HCT116 (cell line): ENCODE results near the gene DOCK4. TPM values are rescaled to one million over a fixed set of nuclear protein-coding genes. Genes with fewer than 3 reads are reported as not detected.

ENCODE experiments used
- ATAC-seq: fragments of 200-7000 bp; cut with Tn5 transposase; 2 replicates; pipeline ENCODE4 v1.9.1; 2020; ENCODE audit warnings: mild to moderate bottlenecking, moderate library complexity
- BruUV-seq: library from RNA; stranded (reverse); fragments of 400-500 nt; replicated peaks from 2 replicates; lab custom pipeline; 2021; lab: Mats Ljungman, UMichigan
- CTCF ChIA-PET: fragments of 300-600 bp; sonication (Branson Sonifier 250); formaldehyde crosslinking; loops from one replicate; lab custom pipeline; 2021; ENCODE audit warnings: antibody characterized with exemption; lab: Charles Lee
- POLR2A ChIA-PET: fragments of 300-600, 350-600 bp; sonication (Branson Sonifier 250); formaldehyde crosslinking; loops from one replicate; lab custom pipeline; 2021; ENCODE audit warnings: antibody characterized with exemption; lab: Charles Lee
- RAD21 ChIA-PET, 2 experiments: fragments of 300-600 bp; sonication (Branson Sonifier 250); formaldehyde crosslinking; loops; one replicate each; lab custom pipeline; 2023; ENCODE audit warnings: low total read pairs in 2 of 2; ENCODE audit not compliant: uncharacterized antibody in 2 of 2, unreplicated experiment in 2 of 2, low non-redundant PET in 1 of 2; lab: Charles Lee
- DNase-seq: peaks from one replicate; pipeline ENCODE4 v3.0.0-alpha.2; 2010; ENCODE audit warnings: low read depth, low spot score
- H2AFZ ChIP-seq: fragments of 200-600 bp; shearing (Covaris generic), sonication (generic); 2 replicates; pipeline ENCODE4 v1.6.1; 2017; ENCODE audit warnings: low read depth, mixed run types, mixed read lengths, antibody characterized with exemption, low read length; ENCODE audit not compliant: poor library complexity, severe bottlenecking
- H3K27ac ChIP-seq: 2 replicates; pipeline ENCODE4 v1.5.1; 2012; ENCODE audit warnings: low read depth, low read length
- H3K27me3 ChIP-seq: fragments of 200-600 bp; sonication (generic); 2 replicates; pipeline ENCODE4 v1.6.1; 2016; ENCODE audit warnings: mixed run types, low read length, mixed read lengths; ENCODE audit not compliant: insufficient read depth
- H3K36me3 ChIP-seq, 2 experiments: fragments of 200-500 bp in 1 of 2; fragments of 200-600 bp in 1 of 2; sonication (Bioruptor generic) in 1 of 2; sonication (generic) in 1 of 2; 2 replicates each; pipeline versions ENCODE4 v1.5.1 to v1.6.1; 2014 to 2016; ENCODE audit warnings: low read length in 2 of 2, inconsistent platforms in 1 of 2, mixed read lengths in 1 of 2, mixed run types in 1 of 2; ENCODE audit not compliant: insufficient read depth in 2 of 2, control insufficient read depth in 1 of 2
- H3K4me1 ChIP-seq, 2 experiments: fragments of 200-600 bp in 1 of 2; sonication (generic) in 1 of 2; 2 replicates each; pipeline versions ENCODE4 v1.5.1 to v1.6.1; 2012 to 2017; ENCODE audit warnings: low read length in 2 of 2, inconsistent platforms in 1 of 2, mild to moderate bottlenecking in 1 of 2, mixed read lengths in 1 of 2, mixed run types in 1 of 2, moderate library complexity in 1 of 2; ENCODE audit not compliant: insufficient read depth in 2 of 2, control insufficient read depth in 1 of 2
- H3K4me2 ChIP-seq: fragments of 200-600 bp; sonication (generic); 2 replicates; pipeline ENCODE4 v1.6.1; 2017; ENCODE audit warnings: mixed run types, low read length, mixed read lengths
- H3K4me3 ChIP-seq, 2 experiments: fragments of 200-600 bp in 1 of 2; sonication (generic) in 1 of 2; replicated peaks in 1 of 2; 2 replicates each; pipeline ENCODE4 v1.5.1; 2011 to 2016; ENCODE audit warnings: low read length in 2 of 2, control low read depth in 1 of 2, low read depth in 1 of 2, mild to moderate bottlenecking in 1 of 2, mixed read lengths in 1 of 2, mixed run types in 1 of 2
- H3K79me2 ChIP-seq: fragments of 200-600 bp; sonication (generic); 2 replicates; pipeline ENCODE4 v1.6.1; 2017; ENCODE audit warnings: mild to moderate bottlenecking, mixed run types, low read length, moderate library complexity, mixed read lengths; ENCODE audit not compliant: insufficient read depth
- H3K9ac ChIP-seq: fragments of 200-600 bp; sonication (generic); 2 replicates; pipeline ENCODE4 v1.6.1; 2016; ENCODE audit warnings: low read length, mixed read lengths
- H3K9me2 ChIP-seq: fragments of 200-600 bp; sonication (generic), shearing (Covaris generic); 2 replicates; pipeline ENCODE4 v1.6.1; 2017; ENCODE audit warnings: mixed run types, mild to moderate bottlenecking, moderate library complexity; ENCODE audit not compliant: insufficient read depth
- H3K9me3 ChIP-seq, 2 experiments: fragments of 200-500 bp in 1 of 2; fragments of 200-600 bp in 1 of 2; sonication (Bioruptor generic) in 1 of 2; sonication (generic) in 1 of 2; 2 replicates each; pipeline ENCODE4 v1.6.1; 2014 to 2017; ENCODE audit warnings: low read length in 2 of 2, mixed read lengths in 2 of 2, inconsistent platforms in 1 of 2, low read depth in 1 of 2, mild to moderate bottlenecking in 1 of 2, mixed run types in 1 of 2, moderate library complexity in 1 of 2; ENCODE audit not compliant: control insufficient read depth in 1 of 2, insufficient read depth in 1 of 2
- H4K20me1 ChIP-seq: fragments of 200-600 bp; sonication (generic), shearing (Covaris generic); 2 replicates; pipeline ENCODE4 v1.6.1; 2017; ENCODE audit warnings: mixed run types, mild to moderate bottlenecking, moderate library complexity; ENCODE audit not compliant: insufficient read depth
- CEBPB ChIP-seq: IDR thresholded peaks from 2 replicates; pipeline ENCODE4 v1.6.1; 2012; ENCODE audit warnings: low read depth
- CTCF ChIP-seq, 3 experiments: fragments of 200-600 bp in 1 of 3; sonication (generic) in 1 of 3; IDR thresholded peaks in 2 of 3; conservative IDR thresholded peaks in 1 of 3; 2 replicates each; pipeline ENCODE4 v1.5.1; 2012 to 2017; ENCODE audit warnings: low read depth in 2 of 3, low read length in 2 of 3, antibody characterized with exemption in 1 of 3, borderline replicate concordance in 1 of 3, control low read depth in 1 of 3, mild to moderate bottlenecking in 1 of 3, mixed read lengths in 1 of 3, mixed run types in 1 of 3, moderate library complexity in 1 of 3; ENCODE audit not compliant: insufficient read depth in 1 of 3
- EGR1 ChIP-seq: IDR thresholded peaks from 2 replicates; pipeline ENCODE4 v1.6.1; 2012; ENCODE audit warnings: low read depth
- EZH2 ChIP-seq: fragments of 200-600 bp; sonication (generic); IDR thresholded peaks from 2 replicates; pipeline ENCODE4 v1.6.1; 2017; ENCODE audit warnings: antibody characterized with exemption, mixed run types
- EZH2phosphoT487 ChIP-seq: fragments of 200-600 bp; IDR thresholded peaks from 2 replicates; pipeline ENCODE4 v1.6.1; 2018; ENCODE audit warnings: antibody characterized with exemption, borderline replicate concordance
- FOSL1 ChIP-seq: IDR thresholded peaks from 2 replicates; pipeline ENCODE4 v1.6.1; 2012; ENCODE audit warnings: low read depth
- POLR2A ChIP-seq: IDR thresholded peaks from 2 replicates; pipeline ENCODE4 v1.7.0; 2011; ENCODE audit warnings: borderline replicate concordance; ENCODE audit not compliant: insufficient read depth, insufficient read length; ENCODE audit errors: extremely low read depth
- POLR2AphosphoS5 ChIP-seq: IDR thresholded peaks from 2 replicates; pipeline ENCODE4 v1.6.1; 2011; ENCODE audit warnings: mild to moderate bottlenecking, low read depth, low read length, moderate library complexity
- RAD21 ChIP-seq: IDR thresholded peaks from 2 replicates; pipeline ENCODE4 v1.6.1; 2012; ENCODE audit warnings: low read depth, mild to moderate bottlenecking
- REST ChIP-seq: IDR thresholded peaks from 2 replicates; pipeline ENCODE4 v1.6.1; 2012; ENCODE audit warnings: low read depth
- SIN3A ChIP-seq: IDR thresholded peaks from 2 replicates; pipeline ENCODE4 v1.6.1; 2012; ENCODE audit warnings: low read depth
- SRF ChIP-seq: IDR thresholded peaks from 2 replicates; pipeline ENCODE4 v1.6.1; 2012; ENCODE audit warnings: low read depth
- TCF7L2 ChIP-seq: IDR thresholded peaks from 2 replicates; pipeline ENCODE4 v1.7.0; 2011; ENCODE audit warnings: borderline replicate concordance, inconsistent platforms; ENCODE audit not compliant: insufficient read depth, insufficient read length; ENCODE audit errors: extremely low read depth
- YY1 ChIP-seq: IDR thresholded peaks from 2 replicates; pipeline ENCODE4 v1.6.1; 2011; ENCODE audit warnings: low read length, low read depth, moderate library complexity, mild to moderate bottlenecking; ENCODE audit not compliant: insufficient replicate concordance; ENCODE audit errors: extremely low read depth
- ZBTB33 ChIP-seq: IDR thresholded peaks from 2 replicates; pipeline ENCODE4 v1.6.1; 2011; ENCODE audit warnings: mild to moderate bottlenecking, low read length, moderate library complexity; ENCODE audit not compliant: insufficient replicate concordance; ENCODE audit errors: extremely low read depth
- ZFX ChIP-seq: fragments of 450-650 bp; IDR thresholded peaks from 2 replicates; pipeline ENCODE4 v1.6.1; 2017
- intact Hi-C: fragments of 100-400 bp; cut with micrococcal nuclease; formaldehyde crosslinking; loops from 2 replicates; pipeline ENCODE4 v1.10.0; 2022
- total RNA-seq: library from RNA; stranded (reverse); gene quantifications from one replicate; pipeline ENCODE4 v1.2.1, GENCODE V29; 2021; ENCODE audit not compliant: unreplicated experiment
- TF ChIP-seq, protein P1 (sequence below): IDR thresholded peaks from 2 replicates; pipeline ENCODE4 v1.6.1; 2012
- TF ChIP-seq, protein P2 (sequence below): IDR thresholded peaks from 2 replicates; pipeline ENCODE4 v1.6.1; 2012

Gene DOCK4
- total RNA-seq, 1 experiment from 2014 or later, result 2.2 TPM

DNA sequence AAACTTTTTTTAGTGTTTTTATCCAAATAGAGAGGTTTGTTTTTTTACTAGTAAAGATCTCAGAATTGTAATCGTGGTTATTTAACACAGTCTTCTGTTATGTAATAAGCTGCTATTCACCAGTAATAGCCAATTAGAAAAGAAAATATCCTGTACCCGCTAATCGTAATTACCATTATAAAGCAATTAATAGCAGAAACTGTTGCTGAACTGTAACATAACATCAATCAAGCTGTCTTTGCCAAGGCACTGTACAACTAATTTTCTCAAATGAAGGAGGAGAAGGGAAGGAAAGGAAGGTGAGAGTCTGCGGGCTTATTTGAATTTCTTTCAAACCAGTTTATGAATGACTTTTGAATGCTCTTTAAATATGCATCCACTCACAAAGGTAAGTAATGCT, 9.6 kb upstream of the DOCK4 start:
- H4K20me1 ChIP-seq, result no peaks in the 10 kb centered on the region
- no peaks in the 10 kb centered on the region for H3K9me2 ChIP-seq
- ChIA-PET RAD21 (no interaction called here), CTCF (no interaction called here), POLR2A (no interaction called here)
- DNase-seq, result no peak
- H3K4me1 ChIP-seq, result no peaks in the 10 kb centered on the region
- no peaks in the 10 kb centered on the region for H3K27me3 ChIP-seq
- H2AFZ ChIP-seq, result no peak overlapping the region
- no peak for ATAC-seq
- no peak overlapping the region for H3K9ac ChIP-seq
- H3K4me3 ChIP-seq, result no peak overlapping the region
- TF ChIP-seq ZFX, result no peak
- TF ChIP-seq TCF7L2, result no peak
- TF ChIP-seq EZH2phosphoT487, result no peak
- no peak for TF ChIP-seq CTCF (IDR thresholded peaks at IDR 0.05 in 2 of 3, conservative IDR thresholded peaks at IDR 0.05 in 1 of 3; ENCODE audit: borderline replicate concordance in 1 of 3, insufficient read depth in 1 of 3, low read depth in 2 of 3, low read length in 2 of 3)
- TF ChIP-seq YY1, result no peak
- no peak for TF ChIP-seq REST
- no peak for TF ChIP-seq FOSL1
- TF ChIP-seq, protein P1, sequence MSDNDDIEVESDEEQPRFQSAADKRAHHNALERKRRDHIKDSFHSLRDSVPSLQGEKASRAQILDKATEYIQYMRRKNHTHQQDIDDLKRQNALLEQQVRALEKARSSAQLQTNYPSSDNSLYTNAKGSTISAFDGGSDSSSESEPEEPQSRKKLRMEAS, result no peak
- no peak for TF ChIP-seq EGR1
- no peak for TF ChIP-seq CEBPB
- TF ChIP-seq, protein P2, sequence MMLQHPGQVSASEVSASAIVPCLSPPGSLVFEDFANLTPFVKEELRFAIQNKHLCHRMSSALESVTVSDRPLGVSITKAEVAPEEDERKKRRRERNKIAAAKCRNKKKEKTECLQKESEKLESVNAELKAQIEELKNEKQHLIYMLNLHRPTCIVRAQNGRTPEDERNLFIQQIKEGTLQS, result no peak
- TF ChIP-seq EZH2, result no peak
- no peak for TF ChIP-seq RAD21
- no peak for TF ChIP-seq POLR2AphosphoS5
- TF ChIP-seq SIN3A, result no peak
- no peak for TF ChIP-seq SRF
- TF ChIP-seq POLR2A, result no peak
- no peak for TF ChIP-seq ZBTB33
- no peaks in the 10 kb centered on the region for H3K9me3 ChIP-seq
- no peak overlapping the region for H3K4me2 ChIP-seq
- no peak overlapping the region for H3K27ac ChIP-seq
- no TSS peak for BruUV-seq
- H3K79me2 ChIP-seq, result peaks cover 21% of the 10 kb centered on the region
- intact Hi-C loops, result no loop called here
- H3K36me3 ChIP-seq, result no peaks in the 10 kb centered on the region
